ENCODE measurements around the gene LINGO1.

Gene LINGO1

GRCh38 chr15:77633134-77633912 lies 611 bp upstream of the LINGO1 start:
- DNase-seq (ENCODE audit: low spot score) = peak; percentile 76

- no peak for DNase-seq (ENCODE audit: low spot score)
Observed at GRCh38 chr15:77631745-77632533, 773 bp downstream of the LINGO1 start.

- no peak for DNase-seq (ENCODE audit: low spot score)
Observed at GRCh38 chr15:77630956-77631744, 1.6 kb downstream of the LINGO1 start.

GRCh38 chr15:77630056-77630455 lies 2.7 kb downstream of the LINGO1 start:
- DNase-seq (ENCODE audit: low spot score) = no peak

- DNase-seq (ENCODE audit: low spot score) = no peak
Observed at GRCh38 chr15:77629070-77630030, 3.4 kb downstream of the LINGO1 start.

GRCh38 chr15:77628010-77628409 lies 4.7 kb downstream of the LINGO1 start:
- DNase-seq (ENCODE audit: low spot score) = no peak

GRCh38 chr15:77627581-77627980 lies 5.1 kb downstream of the LINGO1 start:
- no peak for DNase-seq (ENCODE audit: low spot score)

GRCh38 chr15:77627067-77627466 lies 5.6 kb downstream of the LINGO1 start:
- DNase-seq (ENCODE audit: low spot score) = no peak

GRCh38 chr15:77626002-77626401 lies 6.7 kb downstream of the LINGO1 start:
- no peak for DNase-seq (ENCODE audit: low spot score)

GRCh38 chr15:77625376-77625775 lies 7.3 kb downstream of the LINGO1 start:
- DNase-seq (ENCODE audit: low spot score) = no peak

GRCh38 chr15:77624868-77625267 lies 7.8 kb downstream of the LINGO1 start:
- no peak for DNase-seq (ENCODE audit: low spot score)

GRCh38 chr15:77623755-77624524 lies 8.8 kb downstream of the LINGO1 start:
- no peak for DNase-seq (ENCODE audit: low spot score)

- no peak for DNase-seq (ENCODE audit: low spot score)
Observed at GRCh38 chr15:77622934-77623754, 9.6 kb downstream of the LINGO1 start.

GRCh38 chr15:77622209-77622933 lies 10.3 kb downstream of the LINGO1 start:
- DNase-seq (ENCODE audit: low spot score) = no peak

GRCh38 chr15:77621847-77622208 lies 10.9 kb downstream of the LINGO1 start:
- DNase-seq (ENCODE audit: low spot score) = no peak

- no peak for DNase-seq (ENCODE audit: low spot score)
Observed at GRCh38 chr15:77620960-77621647, 11.6 kb downstream of the LINGO1 start.

GRCh38 chr15:77620297-77620696 lies 12.4 kb downstream of the LINGO1 start:
- DNase-seq (ENCODE audit: low spot score) = no peak

- no peak for DNase-seq (ENCODE audit: low spot score)
Observed at GRCh38 chr15:77619883-77620282, 12.8 kb downstream of the LINGO1 start.

Measured in RKO (cell line).